HFFc6 (cell line): ENCODE data around the gene NKAIN4. TPM values are rescaled to one million over a fixed set of nuclear protein-coding genes. Genes with fewer than 3 reads are reported as not detected.

Experiments
- DNase-seq: peaks from one replicate; pipeline ENCODE4 v3.0.0-alpha.2; 2018
- H3K27ac Mint-ChIP-seq: 2 replicates; pipeline ENCODE4 v1.8.0; 2020; ENCODE audit warnings: mild to moderate bottlenecking, mixed read lengths
- H3K27me3 Mint-ChIP-seq: 2 replicates; pipeline ENCODE4 v1.8.0; 2021; ENCODE audit warnings: mild to moderate bottlenecking, moderate library complexity, mixed read lengths; ENCODE audit not compliant: insufficient read depth
- H3K36me3 Mint-ChIP-seq: 2 replicates; pipeline ENCODE4 v1.8.0; 2021; ENCODE audit warnings: low read depth, mixed read lengths
- H3K4me1 Mint-ChIP-seq: 2 replicates; pipeline ENCODE4 v1.8.0; 2020; ENCODE audit warnings: low read depth, mixed read lengths
- H3K4me3 Mint-ChIP-seq: 2 replicates; pipeline ENCODE4 v1.8.0; 2020; ENCODE audit warnings: mild to moderate bottlenecking, moderate library complexity, mixed read lengths
- H3K9me3 Mint-ChIP-seq: 2 replicates; pipeline ENCODE4 v1.8.0; 2020; ENCODE audit warnings: mild to moderate bottlenecking, mixed read lengths
- CTCF ChIP-seq: fragments of 200-600 bp; sonication (generic); IDR thresholded peaks from 2 replicates; pipeline ENCODE4 v1.5.0; 2021; ENCODE audit warnings: antibody characterized with exemption, mild to moderate bottlenecking
- total RNA-seq, 6 experiments: library from RNA; stranded (reverse); fragmentation: NEBNext Ultra II Directional; extraction: Animal tissue kit (Norgen Biotek cat#: 25700); gene quantifications; 2 replicates in 1 of 6; 3 replicates in 5 of 6; pipeline ENCODE4 v1.2.3, GENCODE V29; 2021

NKAIN4 gene
- total RNA-seq, 6 experiments from 2014 or later, result not detected

- H3K27me3 Mint-ChIP-seq, result peaks cover 21% of the 10 kb centered on the region
- H3K27ac Mint-ChIP-seq, result no peak overlapping the region
- no peaks in the 10 kb centered on the region for H3K4me1 Mint-ChIP-seq
- H3K9me3 Mint-ChIP-seq, result no peaks in the 10 kb centered on the region
- no peaks in the 10 kb centered on the region for H3K36me3 Mint-ChIP-seq
- DNase-seq, result no peak
- no peak overlapping the region for H3K4me3 Mint-ChIP-seq
- no peak for TF ChIP-seq CTCF
Observed at GRCh38 chr20:63241272-63241671, 13.0 kb downstream of the NKAIN4 start.

GRCh38 chr20:63240004-63240403 lies 14.3 kb downstream of the NKAIN4 start:
- H3K27me3 Mint-ChIP-seq, result peaks cover 17% of the 10 kb centered on the region
- no peak for DNase-seq
- H3K36me3 Mint-ChIP-seq, result no peaks in the 10 kb centered on the region
- H3K4me1 Mint-ChIP-seq, result no peaks in the 10 kb centered on the region
- no peak overlapping the region for H3K4me3 Mint-ChIP-seq
- H3K27ac Mint-ChIP-seq, result no peak overlapping the region
- no peak for TF ChIP-seq CTCF
- no peaks in the 10 kb centered on the region for H3K9me3 Mint-ChIP-seq

- H3K9me3 Mint-ChIP-seq, result no peaks in the 10 kb centered on the region
- no peak for TF ChIP-seq CTCF
- no peaks in the 10 kb centered on the region for H3K4me1 Mint-ChIP-seq
- no peak for DNase-seq
- peaks cover 17% of the 10 kb centered on the region for H3K27me3 Mint-ChIP-seq
- no peak overlapping the region for H3K4me3 Mint-ChIP-seq
- H3K36me3 Mint-ChIP-seq, result no peaks in the 10 kb centered on the region
- no peak overlapping the region for H3K27ac Mint-ChIP-seq
Observed at GRCh38 chr20:63239431-63239830, 14.8 kb downstream of the NKAIN4 start.

GRCh38 chr20:63238514-63239125 lies 15.6 kb downstream of the NKAIN4 start:
- no peak for TF ChIP-seq CTCF
- no peaks in the 10 kb centered on the region for H3K4me1 Mint-ChIP-seq
- no peak overlapping the region for H3K4me3 Mint-ChIP-seq
- H3K9me3 Mint-ChIP-seq, result no peaks in the 10 kb centered on the region
- H3K27ac Mint-ChIP-seq, result no peak overlapping the region
- DNase-seq, result no peak
- H3K27me3 Mint-ChIP-seq, result peaks cover 12% of the 10 kb centered on the region
- H3K36me3 Mint-ChIP-seq, result no peaks in the 10 kb centered on the region

GRCh38 chr20:63238031-63238430 lies 16.2 kb downstream of the NKAIN4 start:
- H3K36me3 Mint-ChIP-seq, result no peaks in the 10 kb centered on the region
- no peak overlapping the region for H3K27ac Mint-ChIP-seq
- no peaks in the 10 kb centered on the region for H3K9me3 Mint-ChIP-seq
- peaks cover 2% of the 10 kb centered on the region for H3K4me1 Mint-ChIP-seq
- TF ChIP-seq CTCF, result no peak
- H3K4me3 Mint-ChIP-seq, result no peak overlapping the region
- DNase-seq, result no peak
- H3K27me3 Mint-ChIP-seq, result peaks cover 10% of the 10 kb centered on the region
